ENCODE data around the gene LNPK.
"Not testable (repeated sequence)": the region's sequence is repeated elsewhere in the genome, so short reads cannot be mapped to it uniquely, and the experiment has no call there.

Gene LNPK

GRCh38 chr2:175895957-175896356, 106.1 kb downstream of the LNPK start:
- DNase-seq: not testable (repeated sequence)

DNA sequence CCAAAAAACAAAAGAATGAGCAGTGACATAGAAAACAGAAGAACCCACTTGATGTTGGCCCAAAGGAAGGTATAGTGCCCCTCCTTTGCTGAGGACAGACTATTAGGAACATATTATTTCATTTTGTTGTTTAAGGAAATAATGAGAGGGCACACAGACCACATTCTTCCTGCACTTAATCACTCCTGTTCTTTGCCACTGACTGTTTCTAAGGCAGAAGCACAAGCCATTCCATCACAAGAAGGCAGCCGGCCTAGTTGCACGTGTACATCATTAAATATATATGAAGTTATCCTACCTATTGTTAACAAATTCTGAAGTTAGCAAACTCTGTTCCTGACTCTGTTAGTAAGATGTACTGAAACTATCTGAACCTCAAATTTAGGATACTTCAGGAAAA, 110.0 kb downstream of the LNPK start:
- DNase-seq: no peak

- no peak for DNase-seq
These were observed 111.3 kb downstream of the LNPK start for GRCh38 chr2:175890636-175891242.

- DNase-seq: no peak
These were observed 112.3 kb downstream of the LNPK start for GRCh38 chr2:175889701-175890302.

DNA sequence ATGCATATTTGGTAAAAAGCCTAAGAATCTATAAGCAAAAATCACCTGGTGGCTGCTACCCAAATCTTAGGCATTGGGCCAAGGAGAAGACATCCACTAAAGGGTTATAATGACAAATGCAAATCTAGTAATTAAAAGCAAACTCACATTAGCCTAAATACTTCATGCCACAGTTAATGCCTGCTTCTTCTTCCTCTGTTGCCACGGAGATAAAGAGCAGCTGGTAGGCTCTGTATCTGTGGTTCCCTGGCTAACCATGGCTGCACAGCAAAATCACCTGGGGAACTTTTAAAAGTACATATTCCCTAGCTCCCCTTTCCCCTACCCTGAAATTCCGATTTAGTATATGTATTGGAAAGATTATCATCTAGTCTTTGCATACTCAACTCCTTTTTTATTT, 114.3 kb downstream of the LNPK start:
- DNase-seq: no peak

DNA sequence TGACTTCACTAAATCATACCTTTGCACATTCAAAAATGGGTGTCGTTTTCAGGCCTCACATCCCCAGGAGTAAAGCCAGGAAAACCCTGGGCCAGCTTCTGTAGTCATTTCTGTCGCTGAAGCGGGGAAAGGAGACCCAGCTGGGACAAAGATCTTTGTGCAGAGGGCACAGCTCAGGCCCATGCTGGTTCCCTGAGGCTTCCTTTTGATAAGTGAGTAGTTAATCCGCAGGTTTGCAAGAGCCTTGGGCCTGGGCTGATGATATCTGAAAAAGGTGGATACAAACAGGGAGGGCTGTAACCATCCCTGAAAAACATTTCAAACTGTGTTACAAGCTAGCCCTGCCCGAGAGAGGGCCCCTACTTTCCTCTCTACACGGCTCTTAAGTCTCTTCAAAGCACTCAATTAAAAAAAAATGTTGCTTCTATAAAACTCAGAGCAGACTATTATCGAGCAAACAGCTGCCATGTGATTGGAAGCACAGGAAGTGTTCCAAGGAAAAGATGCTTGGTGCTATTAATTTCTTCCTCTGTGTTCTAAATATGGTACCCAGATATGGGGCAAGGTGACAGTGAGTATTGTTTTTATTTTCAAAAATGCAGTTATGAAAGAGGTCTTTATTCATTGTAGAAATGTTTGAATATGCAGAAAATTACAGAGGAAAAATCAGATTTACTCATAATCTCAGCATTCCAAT, 117.2 kb downstream of the LNPK start:
- DNase-seq: no peak

GRCh38 chr2:175883586-175884194, 118.4 kb downstream of the LNPK start:
- no peak for DNase-seq

DNA sequence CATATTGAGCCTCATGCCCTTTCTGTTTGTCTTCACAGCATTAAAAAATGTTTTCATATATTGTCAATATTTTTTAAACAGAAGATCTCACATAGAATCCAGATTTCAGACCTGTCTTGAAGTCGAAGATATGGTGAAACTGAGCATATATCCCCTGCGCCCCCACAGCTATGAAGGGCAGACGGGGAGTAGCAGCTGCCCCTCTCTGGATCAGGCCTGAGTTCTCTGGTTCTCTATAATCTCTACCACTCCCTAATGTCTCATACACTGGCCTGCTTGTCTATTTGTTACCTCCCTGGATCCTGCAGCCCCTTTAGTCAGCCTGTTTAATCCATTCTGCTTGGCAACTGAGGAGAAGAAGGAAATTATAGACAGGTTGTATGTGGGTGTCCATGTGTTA, 122.4 kb downstream of the LNPK start:
- no peak for DNase-seq

GRCh38 chr2:175877845-175878544, 124.1 kb downstream of the LNPK start:
- no peak for DNase-seq

GRCh38 chr2:175874291-175874690, 127.8 kb downstream of the LNPK start:
- DNase-seq: no peak
